GM23248 (cell line): Measurements from ENCODE around the gene SPINK4. TPM values are rescaled to one million over a fixed set of nuclear protein-coding genes. Genes with fewer than 3 reads are reported as not detected.

Source experiments
- DNase-seq: peaks from one replicate; pipeline ENCODE4 v3.0.0-alpha.2; 2015
- H2AFZ ChIP-seq: fragments of 200-600 bp; sonication (generic); 2 replicates; pipeline ENCODE4 v1.6.1; 2016; ENCODE audit warnings: antibody characterized with exemption
- H3F3A ChIP-seq: fragments of 200-600 bp; sonication (generic); 2 replicates; pipeline ENCODE4 v1.6.1; 2016; ENCODE audit warnings: mild to moderate bottlenecking, antibody characterized with exemption, mixed run types; ENCODE audit not compliant: insufficient read depth
- H3K27ac ChIP-seq: fragments of 200-600 bp; sonication (generic); 2 replicates; pipeline ENCODE4 v1.5.1; 2016; ENCODE audit warnings: mild to moderate bottlenecking
- H3K27me3 ChIP-seq: fragments of 200-600 bp; sonication (generic); replicated peaks from 2 replicates; pipeline ENCODE4 v1.6.1; 2016; ENCODE audit warnings: mild to moderate bottlenecking; ENCODE audit not compliant: insufficient read depth
- H3K36me3 ChIP-seq: fragments of 200-600 bp; sonication (generic); 2 replicates; pipeline ENCODE4 v1.6.1; 2016; ENCODE audit warnings: low read depth, mild to moderate bottlenecking
- H3K4me1 ChIP-seq: fragments of 200-600 bp; sonication (generic); 2 replicates; pipeline ENCODE4 v1.6.1; 2016; ENCODE audit warnings: mild to moderate bottlenecking; ENCODE audit not compliant: insufficient read depth
- H3K4me2 ChIP-seq: fragments of 200-600 bp; sonication (generic); one replicate; pipeline ENCODE4 v1.6.1; 2016; ENCODE audit warnings: mild to moderate bottlenecking; ENCODE audit not compliant: unreplicated experiment
- H3K4me3 ChIP-seq: fragments of 200-600 bp; sonication (generic); 2 replicates; pipeline ENCODE4 v1.5.1; 2016; ENCODE audit warnings: mild to moderate bottlenecking
- H3K79me2 ChIP-seq: fragments of 200-600 bp; sonication (generic); 2 replicates; pipeline ENCODE4 v1.6.1; 2016; ENCODE audit warnings: mild to moderate bottlenecking; ENCODE audit not compliant: insufficient read depth
- H3K9ac ChIP-seq: fragments of 200-600 bp; sonication (generic); 2 replicates; pipeline ENCODE4 v1.6.1; 2016; ENCODE audit warnings: mild to moderate bottlenecking
- H3K9me2 ChIP-seq: fragments of 200-600 bp; sonication (generic); 2 replicates; pipeline ENCODE4 v1.6.1; 2016; ENCODE audit warnings: mixed run types, mild to moderate bottlenecking, moderate library complexity; ENCODE audit not compliant: insufficient read depth
- H3K9me3 ChIP-seq: fragments of 200-600 bp; sonication (generic); one replicate; pipeline ENCODE4 v1.6.1; 2017; ENCODE audit warnings: low read depth
- H4K20me1 ChIP-seq: fragments of 200-600 bp; sonication (generic); 2 replicates; pipeline ENCODE4 v1.6.0; 2016; ENCODE audit not compliant: insufficient read depth
- EZH2 ChIP-seq: fragments of 200-600 bp; sonication (generic); IDR thresholded peaks from 2 replicates; pipeline ENCODE4 v1.6.1; 2018; ENCODE audit warnings: antibody characterized with exemption, mild to moderate bottlenecking; ENCODE audit not compliant: insufficient read depth, poor library complexity, severe bottlenecking
- EZH2phosphoT487 ChIP-seq: fragments of 200-600 bp; sonication (generic); IDR thresholded peaks from 2 replicates; pipeline ENCODE4 v1.6.1; 2018; ENCODE audit warnings: antibody characterized with exemption, moderate library complexity, mild to moderate bottlenecking, low read depth; ENCODE audit not compliant: insufficient read depth
- WGBS, 2 experiments: methylation state at CpG; one replicate each; pipeline ENCODE4 v1.1.6; 2015 to 2017; ENCODE audit warnings: low lambda C conversion rate in 2 of 2, low coverage in 1 of 2; ENCODE audit errors: missing lambda C conversion rate in 2 of 2; 5-methylcytosine and 5-hydroxymethylcytosine counted together
- in situ Hi-C: fragments of 300-500 bp; cut with MboI; formaldehyde crosslinking; loops from 2 replicates; pipeline ENCODE4 v1.15.0; 2020
- polyA plus RNA-seq: library from polyadenylated mRNA; unstranded; fragments of >200 nt; fragmentation: Nextera tagmentation; extraction: Ambion mirVana; gene quantifications from 2 replicates; pipeline ENCODE4 v1.2.1, GENCODE V29; 2016
- total RNA-seq: library from RNA; depleted of rRNA; stranded (reverse); fragments of >200 nt; shearing (Covaris generic); gene quantifications from 2 replicates; pipeline ENCODE4 v1.2.3, GENCODE V29; 2014

The SPINK4 gene
- total and polyA plus RNA-seq, 2 experiments from 2014 or later, result not detected

- no peak for DNase-seq
- Histone ChIP-seq H3K9me3 (no peaks in the 10 kb centered on the region), H3F3A (no peaks in the 10 kb centered on the region), H3K4me2 (no peak overlapping the region), H4K20me1 (no peaks in the 10 kb centered on the region), H3K27me3 (no peaks in the 10 kb centered on the region; the same call in 1 of the 2 replicates), H3K36me3 (no peaks in the 10 kb centered on the region), H3K9me2 (no peaks in the 10 kb centered on the region), H3K4me1 (no peaks in the 10 kb centered on the region), H3K27ac (no peak overlapping the region), H3K79me2 (no peaks in the 10 kb centered on the region), H2AFZ (no peak overlapping the region), H3K4me3 (no peak overlapping the region), H3K9ac (no peak overlapping the region)
- WGBS, 2 experiments, result 44 to 63% methylated on average over 1 of the region's 1 CpG
- in situ Hi-C loops, result no loop called here
- TF ChIP-seq EZH2phosphoT487, result no peak
- no peak for TF ChIP-seq EZH2
Measured at GRCh38 chr9:33209394-33209793, 30.6 kb upstream of the SPINK4 start.

GRCh38 chr9:33210006-33210715, 29.8 kb upstream of the SPINK4 start:
- Histone ChIP-seq H3K4me1 (no peaks in the 10 kb centered on the region), H3F3A (no peaks in the 10 kb centered on the region), H4K20me1 (no peaks in the 10 kb centered on the region), H3K4me3 (no peak overlapping the region), H3K27me3 (no peaks in the 10 kb centered on the region; the same call in 1 of the 2 replicates), H3K9me2 (no peaks in the 10 kb centered on the region), H3K9me3 (no peaks in the 10 kb centered on the region), H3K4me2 (no peak overlapping the region), H3K9ac (no peak overlapping the region), H2AFZ (no peak overlapping the region), H3K27ac (no peak overlapping the region), H3K36me3 (no peaks in the 10 kb centered on the region), H3K79me2 (no peaks in the 10 kb centered on the region)
- TF ChIP-seq EZH2phosphoT487, result no peak
- TF ChIP-seq EZH2, result no peak
- in situ Hi-C loops, result no loop called here
- WGBS, 2 experiments, result 86 to 87% methylated on average over 4 of the region's 4 CpGs
- no peak for DNase-seq

GRCh38 chr9:33211695-33212393, 28.1 kb upstream of the SPINK4 start:
- H3K27me3 ChIP-seq, result peaks cover 6% of the 10 kb centered on the region; the same call in 1 of the 2 replicates
- no peaks in the 10 kb centered on the region for H3F3A ChIP-seq
- no peaks in the 10 kb centered on the region for H3K79me2 ChIP-seq
- no peaks in the 10 kb centered on the region for H3K9me3 ChIP-seq
- H3K4me3 ChIP-seq, result no peak overlapping the region
- no peak overlapping the region for H2AFZ ChIP-seq
- no peaks in the 10 kb centered on the region for H4K20me1 ChIP-seq
- H3K4me1 ChIP-seq, result no peaks in the 10 kb centered on the region
- in situ Hi-C loops, result no loop called here
- no peaks in the 10 kb centered on the region for H3K9me2 ChIP-seq
- H3K36me3 ChIP-seq, result no peaks in the 10 kb centered on the region
- 24% methylated on average over 3 of the region's 3 CpGs for WGBS, 2 experiments
- no peak overlapping the region for H3K4me2 ChIP-seq
- no peak for DNase-seq
- H3K9ac ChIP-seq, result no peak overlapping the region
- no peak overlapping the region for H3K27ac ChIP-seq
- TF ChIP-seq EZH2, result no peak

DNA sequence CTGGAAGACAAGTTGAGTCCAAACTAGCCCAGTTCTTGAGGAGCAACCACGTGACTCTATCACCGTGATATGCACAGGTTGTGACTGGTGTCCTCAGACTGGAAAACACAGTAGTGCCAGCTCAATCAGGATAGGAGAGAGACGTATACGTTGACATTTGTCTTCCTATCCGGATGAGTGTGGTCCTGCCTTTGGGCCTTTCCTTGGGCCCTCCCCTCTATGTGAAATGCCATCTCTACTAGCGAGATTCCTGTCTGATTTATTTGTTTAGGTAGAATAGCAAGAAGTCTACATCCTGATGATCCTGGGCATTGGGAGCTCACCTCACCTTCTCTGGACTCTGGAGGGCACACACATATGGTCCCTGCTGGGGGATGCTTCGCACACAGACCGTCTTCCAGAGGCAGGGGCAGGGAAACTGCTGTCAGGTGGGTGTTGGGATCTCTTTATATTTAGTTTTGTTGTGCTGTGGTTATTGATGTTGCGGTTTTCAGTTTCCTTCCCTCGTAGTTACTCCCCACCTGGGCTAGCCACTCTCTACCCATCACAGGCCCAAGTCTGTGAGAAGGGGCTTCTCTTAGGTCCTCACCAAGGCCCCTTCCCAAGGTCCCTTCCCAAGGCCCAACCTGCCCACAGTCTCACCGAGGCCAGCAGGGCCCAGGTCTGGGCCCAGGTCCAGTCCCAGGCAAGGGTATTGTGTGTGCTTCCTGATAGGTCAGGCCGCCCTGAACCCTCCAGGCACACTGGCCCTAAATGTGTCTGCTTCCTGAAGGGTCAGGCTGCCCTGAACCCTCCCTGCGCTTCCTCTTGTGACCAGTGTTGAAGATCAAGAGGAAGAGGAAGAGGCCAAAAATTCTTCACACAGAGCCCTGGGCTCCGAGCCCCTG, 19.0 kb upstream of the SPINK4 start:
- no peaks in the 10 kb centered on the region for H3K9me3 ChIP-seq
- in situ Hi-C loops, result no loop called here
- 85 to 87% methylated on average over 14 of the region's 14 CpGs for WGBS, 2 experiments

More for the DNA sequence above, 19.0 kb upstream of the SPINK4 start:
- Histone ChIP-seq H4K20me1 (no peaks in the 10 kb centered on the region), H3K27me3 (peaks cover 5% of the 10 kb centered on the region; the same call in 1 of the 2 replicates), H3K9me2 (no peaks in the 10 kb centered on the region), H3K27ac (no peak overlapping the region), H3K36me3 (no peaks in the 10 kb centered on the region), H3K4me3 (no peak overlapping the region), H3F3A (no peaks in the 10 kb centered on the region), H3K79me2 (no peaks in the 10 kb centered on the region), H2AFZ (no peak overlapping the region), H3K4me1 (peaks cover 5% of the 10 kb centered on the region), H3K4me2 (no peak overlapping the region), H3K9ac (no peak overlapping the region)
- no peak for DNase-seq
- no peak for TF ChIP-seq EZH2phosphoT487
- TF ChIP-seq EZH2, result no peak
